Activated T-cell treated with anti-CD3 and anti-CD28 coated beads for 48 hours (primary cell): ENCODE results near the gene TNFAIP1.

Experiments used
- DNase-seq: peaks from one replicate; pipeline ENCODE4 v3.0.0-alpha.2; 2020; ENCODE audit warnings: low read depth

The TNFAIP1 gene

DNA sequence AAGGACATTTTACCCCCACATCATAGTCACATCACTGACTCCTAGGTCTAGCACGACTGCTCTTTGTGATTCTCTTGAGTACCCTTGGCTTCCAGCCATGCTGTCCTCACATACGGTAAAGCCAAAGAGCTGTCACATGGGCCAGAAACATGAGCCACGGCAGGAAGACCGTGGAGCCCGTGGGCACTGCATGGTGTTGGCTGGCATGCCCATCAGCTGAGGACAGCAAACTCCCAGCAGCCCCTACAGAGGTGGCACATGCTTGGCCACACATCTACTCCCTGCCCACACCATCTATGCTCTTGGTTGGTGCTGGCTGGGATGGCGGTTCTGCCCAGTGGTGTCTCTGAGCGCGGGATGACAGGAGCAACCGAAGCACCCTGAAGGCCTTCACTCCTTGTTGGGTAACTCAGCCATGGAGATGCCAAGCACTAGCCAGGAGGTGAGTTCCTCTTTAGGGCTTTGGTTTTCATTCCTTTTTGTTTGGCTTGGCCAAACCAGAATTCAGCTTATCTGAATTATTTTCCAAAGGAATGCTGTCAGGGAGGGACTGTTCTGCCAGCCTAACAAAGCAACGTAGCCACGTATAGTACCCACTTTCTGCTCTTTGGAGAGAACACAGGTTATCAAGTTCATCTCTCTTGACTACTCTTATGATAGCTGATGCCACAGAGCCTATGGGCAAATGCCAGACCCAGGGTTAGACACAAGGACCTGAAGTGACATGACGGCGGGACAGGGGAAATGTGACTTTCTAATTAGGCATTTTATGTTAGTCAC lies 10.0 kb downstream of the TNFAIP1 start:
- DNase-seq = no peak

DNA sequence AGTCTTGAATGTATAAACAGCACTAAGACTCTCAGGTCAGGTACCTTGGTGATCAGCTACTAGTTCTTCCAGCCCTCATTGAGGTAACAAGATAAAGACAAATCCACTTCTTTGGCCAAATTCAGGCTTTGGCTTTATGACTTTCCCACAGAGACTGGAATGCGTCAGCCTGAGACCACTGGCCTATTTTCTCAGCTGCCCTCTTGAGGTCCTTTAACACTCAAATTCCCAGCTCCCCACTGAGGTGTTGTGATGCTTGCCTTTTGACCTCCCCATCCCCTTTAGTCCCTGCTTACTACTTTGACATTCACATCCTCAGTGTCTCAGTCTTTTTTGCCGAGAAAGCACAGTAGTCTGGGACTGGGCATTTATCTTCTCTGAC lies 10.6 kb downstream of the TNFAIP1 start:
- DNase-seq = no peak

DNA sequence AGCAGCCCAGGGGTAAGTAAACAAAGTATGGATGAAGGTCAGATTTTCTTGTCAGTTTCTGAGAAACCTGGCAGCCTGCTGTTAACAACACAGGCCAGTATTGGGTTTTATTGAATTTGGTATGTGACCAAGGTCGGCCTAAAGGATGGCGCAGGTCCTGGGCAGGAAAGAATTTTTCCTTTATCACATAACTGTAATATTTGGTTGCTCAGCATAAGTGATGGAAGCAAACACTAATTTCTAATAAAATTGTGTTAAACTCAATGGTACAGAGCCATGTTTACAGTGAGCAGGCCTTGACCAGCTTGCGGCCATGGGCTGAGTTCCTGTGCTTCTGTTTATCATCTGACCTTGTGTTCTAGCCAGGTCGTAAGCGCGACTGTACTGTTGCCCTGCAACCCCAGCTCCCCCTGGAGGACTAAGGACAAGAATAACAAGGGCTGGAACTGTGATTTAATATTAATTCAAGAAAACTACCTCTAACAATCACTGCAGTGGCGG lies 11.2 kb downstream of the TNFAIP1 start:
- DNase-seq = no peak

DNA sequence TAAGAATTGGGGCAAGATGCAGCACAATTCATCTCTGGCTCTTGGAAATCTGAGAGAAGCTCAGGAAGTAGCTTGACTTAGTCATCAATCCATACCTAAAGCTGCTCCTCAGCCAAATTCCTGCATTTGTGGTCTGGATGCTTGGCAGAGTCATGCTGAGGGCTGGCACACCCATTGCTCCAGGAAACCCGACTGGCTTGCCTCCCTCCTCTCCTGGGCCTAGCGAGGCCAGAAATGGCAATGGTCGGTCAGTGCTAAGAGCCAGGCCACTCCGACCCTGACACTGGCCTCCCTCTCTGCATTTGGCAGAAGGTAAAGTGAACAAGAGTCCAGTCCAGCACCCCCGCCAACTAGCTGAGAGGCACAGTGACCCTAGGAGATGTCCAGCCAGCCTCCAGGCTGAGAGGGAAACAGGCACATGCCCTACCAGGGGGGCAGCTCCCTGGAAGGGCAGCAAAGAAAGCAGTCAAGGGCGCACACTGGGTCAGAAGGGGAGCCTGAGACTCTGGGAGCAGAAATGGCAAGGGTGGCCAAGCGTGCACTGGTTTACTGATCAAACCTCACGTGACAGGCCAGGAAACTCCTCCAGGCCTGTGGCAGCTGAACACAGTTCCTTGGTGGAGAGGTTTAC lies 11.8 kb downstream of the TNFAIP1 start:
- DNase-seq = no peak

DNA sequence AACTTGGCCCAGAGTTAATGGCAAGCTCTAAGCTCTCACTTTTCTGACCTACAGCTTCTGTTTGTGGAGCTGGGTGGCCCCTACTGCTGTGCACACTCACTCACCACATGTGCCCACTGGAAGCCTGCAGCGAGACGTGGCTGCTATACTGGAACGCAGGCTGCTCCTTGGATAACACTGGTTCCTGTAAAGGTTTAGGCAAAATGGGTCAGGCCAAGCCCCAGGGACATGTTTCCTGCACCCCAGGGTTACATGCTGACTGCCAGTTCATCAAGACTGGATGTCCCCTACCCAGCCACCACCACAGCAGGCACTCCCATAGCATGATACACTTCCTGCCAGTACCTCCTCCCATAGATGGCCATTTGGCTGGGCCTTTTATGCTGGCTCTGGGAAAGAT lies 13.4 kb downstream of the TNFAIP1 start:
- DNase-seq = no peak

DNA sequence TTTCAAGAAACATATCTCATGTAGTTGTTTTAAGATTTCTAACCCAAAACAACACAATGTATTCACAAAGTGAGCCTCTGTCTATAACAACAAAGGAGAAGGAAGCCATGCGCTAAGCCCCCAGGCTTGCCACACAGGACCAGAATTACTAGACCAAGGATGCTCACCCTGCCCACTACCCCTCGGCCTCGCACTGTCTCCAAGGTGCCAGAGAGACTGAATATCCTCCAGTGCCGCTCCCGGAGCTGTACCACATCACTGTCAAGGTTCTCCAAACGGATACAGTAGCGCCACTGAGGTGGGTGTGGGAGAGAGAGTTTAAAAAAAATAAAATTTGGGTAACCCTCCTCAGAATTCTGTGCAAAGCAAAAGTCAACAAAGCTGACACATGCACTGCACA lies 14.7 kb downstream of the TNFAIP1 start:
- DNase-seq = no peak

DNA sequence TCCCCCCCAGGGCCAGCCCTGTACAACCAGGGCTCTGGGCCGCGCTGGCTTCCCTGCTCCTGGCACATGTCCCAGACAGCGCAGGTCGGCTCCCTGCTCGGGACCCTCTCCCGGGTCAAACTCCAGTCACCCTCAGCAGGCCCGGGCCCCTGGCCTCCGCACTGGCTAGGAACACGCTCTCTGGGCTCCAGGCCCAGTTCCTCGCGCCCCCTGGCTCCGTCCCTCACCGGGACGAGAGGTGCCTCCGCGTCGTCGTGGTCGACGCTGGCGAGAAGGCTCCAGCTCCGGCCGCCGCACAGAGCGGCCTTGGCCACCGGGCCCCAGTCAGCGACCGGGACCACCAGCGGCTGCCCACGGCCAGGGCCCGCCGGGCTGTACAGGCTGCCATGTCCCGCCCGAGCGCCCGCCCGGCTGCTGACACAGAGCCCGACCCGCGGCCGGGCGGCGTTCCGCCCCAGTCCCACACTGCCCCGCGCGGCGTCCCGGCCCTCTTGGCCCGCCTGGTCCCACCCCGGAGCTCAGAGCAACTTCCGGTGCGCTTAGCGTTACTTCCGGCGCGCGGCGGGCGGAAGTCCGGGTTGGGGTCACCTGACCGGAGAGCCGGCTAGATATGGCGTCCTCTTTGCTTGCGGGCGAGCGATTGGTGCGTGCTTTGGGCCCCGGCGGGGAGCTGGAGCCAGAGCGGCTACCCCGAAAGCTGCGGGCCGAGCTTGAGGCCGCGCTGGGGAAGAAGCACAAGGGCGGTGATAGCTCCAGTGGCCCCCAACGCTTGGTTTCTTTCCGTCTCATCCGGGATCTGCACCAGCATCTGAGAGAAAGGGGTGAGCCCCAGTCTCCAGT lies 21.7 kb downstream of the TNFAIP1 start, which contains the start of gene POLDIP2:
Gene POLDIP2, minus strand, starts transcription at position 467 of the 840 bp plus-strand sequence. Its CDS starts 79 bp downstream, at position 388.
- peak; percentile 97 for DNase-seq

DNA sequence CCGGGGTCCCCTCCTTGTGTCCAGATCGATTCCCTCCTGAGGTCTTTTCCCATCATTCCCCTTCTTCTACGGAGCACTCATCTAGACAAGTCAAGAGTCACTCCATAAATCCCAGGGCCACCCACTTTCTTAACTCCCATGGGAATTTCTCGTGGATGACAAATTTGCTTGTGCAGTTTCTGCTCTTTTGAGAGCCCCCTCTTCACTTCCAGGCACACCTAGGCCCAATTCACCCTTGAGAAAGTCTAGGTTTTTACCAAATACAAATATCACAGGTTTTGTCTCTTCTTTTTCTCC lies 22.3 kb downstream of the TNFAIP1 start:
- no peak for DNase-seq

DNA sequence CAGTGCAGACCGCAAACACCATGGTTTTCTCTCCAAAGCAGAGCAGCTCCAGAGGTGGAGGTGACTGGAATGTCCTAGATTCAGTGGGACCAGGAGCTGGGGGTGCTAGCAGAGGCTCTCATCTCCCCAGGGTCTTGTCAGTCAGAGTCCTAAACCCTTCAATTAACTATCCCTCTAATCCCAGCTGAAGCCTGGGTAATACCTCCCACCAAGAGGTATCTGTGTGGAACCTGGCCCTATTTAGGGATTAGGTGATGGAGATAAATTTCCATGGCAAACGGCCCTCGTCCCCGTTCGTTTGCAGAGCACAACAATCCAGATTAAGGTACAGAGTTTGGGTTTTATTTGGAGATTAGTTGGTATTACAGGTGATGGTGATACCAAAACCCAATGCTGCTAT lies 27.6 kb downstream of the TNFAIP1 start:
- DNase-seq = no peak

DNA sequence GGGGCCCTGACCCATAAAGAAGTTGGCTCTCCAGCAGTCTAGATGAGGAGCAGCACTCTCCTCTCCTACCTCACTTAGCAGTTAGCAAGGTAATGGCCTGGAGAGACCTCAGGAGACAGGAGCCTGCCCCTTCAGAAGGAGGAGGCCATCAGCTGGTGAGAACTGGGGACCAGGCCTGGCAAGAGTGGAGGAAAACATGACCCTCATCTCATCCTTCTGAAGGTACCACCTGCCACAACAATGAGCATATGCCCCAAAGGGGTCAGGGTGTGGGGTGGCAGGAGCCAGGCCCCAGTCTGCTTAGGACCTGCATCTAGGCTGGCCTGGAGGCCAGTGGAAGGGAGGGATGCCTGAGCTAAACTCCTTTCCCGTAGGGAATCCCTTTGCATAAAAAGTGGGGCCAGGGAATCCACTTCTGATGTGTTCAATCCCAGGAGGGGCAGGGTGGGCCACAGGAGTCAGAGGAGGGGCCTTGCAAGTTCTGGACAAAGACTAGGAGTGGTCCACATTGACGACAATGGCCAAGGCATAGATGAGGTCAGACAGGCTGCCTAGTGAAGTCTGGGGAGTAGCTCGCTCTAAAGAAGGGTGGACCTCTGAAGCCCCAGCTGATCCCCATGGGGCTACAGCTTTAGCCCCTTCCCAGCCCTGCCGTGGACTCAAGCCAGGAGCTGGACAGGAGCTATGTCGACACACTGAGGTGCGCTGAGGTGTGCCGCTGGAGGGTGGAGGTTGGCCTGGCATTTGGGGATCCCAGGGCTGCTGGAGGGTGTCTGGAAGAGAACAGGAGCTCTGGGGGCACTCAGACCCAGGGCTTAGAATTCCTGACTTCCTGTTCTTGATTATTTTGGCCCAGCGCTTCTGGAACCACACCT lies 28.5 kb downstream of the TNFAIP1 start:
- DNase-seq = no peak

DNA sequence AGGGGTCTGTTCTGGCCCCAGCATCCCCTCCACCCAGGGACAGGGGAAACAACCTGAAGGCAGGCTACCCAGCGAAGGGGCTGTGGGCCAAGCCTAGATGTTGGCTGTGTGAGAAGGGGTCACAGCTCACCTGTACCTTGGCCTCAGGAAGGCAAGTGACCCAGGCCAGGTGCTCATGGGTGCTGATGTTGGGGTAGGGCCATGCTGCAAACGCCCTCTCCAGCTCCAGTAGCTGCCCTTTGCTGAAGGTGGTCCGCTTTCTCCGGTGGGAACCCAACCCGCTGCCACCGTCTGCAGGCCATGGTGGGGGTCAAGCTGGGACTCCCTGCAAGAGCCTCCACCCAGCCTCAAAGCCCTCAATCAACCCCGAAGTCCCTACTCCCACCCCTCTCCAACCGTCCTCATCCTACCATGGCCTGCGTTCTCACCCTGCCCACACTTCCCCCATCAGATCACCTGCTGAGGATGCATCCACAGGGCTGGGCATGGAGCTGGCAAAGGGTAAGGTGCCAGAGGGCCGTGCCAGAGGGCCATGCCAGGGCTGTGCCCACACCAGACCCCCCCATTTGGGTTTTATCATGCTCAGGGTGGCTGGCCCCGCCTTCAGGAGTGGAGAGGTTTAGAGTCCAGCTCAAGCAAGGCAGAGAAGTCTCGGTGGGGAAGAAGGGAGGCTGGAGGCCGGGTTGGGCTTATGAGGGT lies 29.3 kb downstream of the TNFAIP1 start, which contains the start of gene SEBOX:
Gene SEBOX, minus strand, starts transcription at position 535 of the 699 bp plus-strand sequence. Its CDS starts 48 bp downstream, at position 487.
- no peak for DNase-seq

DNA sequence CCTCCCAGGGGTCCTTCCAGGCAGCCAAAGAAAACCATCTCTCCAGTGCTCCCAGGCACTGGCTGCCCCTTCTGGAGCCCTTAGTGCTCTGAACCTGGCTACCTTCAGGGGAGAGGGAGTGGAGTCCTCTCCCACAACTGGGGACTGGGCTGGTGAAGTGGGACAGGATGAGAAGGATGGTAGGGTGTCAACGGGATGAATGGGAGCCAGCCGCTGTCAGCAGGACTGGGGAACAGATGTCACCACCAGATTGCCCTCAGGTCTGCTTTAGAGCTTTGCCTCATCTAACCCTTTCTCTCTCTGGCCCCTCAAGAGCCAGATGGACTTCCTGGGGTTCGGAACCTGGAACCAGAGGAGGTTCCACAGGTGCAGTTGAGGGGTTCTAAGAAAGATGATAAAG lies 29.9 kb downstream of the TNFAIP1 start:
- no peak for DNase-seq

DNA sequence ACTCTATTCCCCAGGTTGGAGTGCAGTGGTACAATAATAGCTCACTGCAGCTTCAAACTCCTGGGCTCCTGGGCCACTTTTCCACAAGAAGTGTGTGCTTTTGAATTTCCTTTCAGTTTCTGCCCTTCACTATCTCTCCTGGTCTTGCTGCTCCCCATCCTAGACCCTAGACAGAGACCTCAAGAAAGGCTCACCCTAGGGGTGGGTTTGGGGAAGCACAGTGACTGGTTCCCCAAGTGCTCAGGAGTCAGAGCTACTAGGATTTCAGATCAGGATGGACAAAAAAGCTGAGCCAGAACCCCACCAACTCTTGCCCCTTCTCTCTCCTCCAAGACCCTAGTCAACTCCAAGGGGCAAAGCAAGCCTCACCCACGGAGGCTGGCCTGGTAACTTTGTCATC lies 31.0 kb downstream of the TNFAIP1 start:
- DNase-seq = no peak

DNA sequence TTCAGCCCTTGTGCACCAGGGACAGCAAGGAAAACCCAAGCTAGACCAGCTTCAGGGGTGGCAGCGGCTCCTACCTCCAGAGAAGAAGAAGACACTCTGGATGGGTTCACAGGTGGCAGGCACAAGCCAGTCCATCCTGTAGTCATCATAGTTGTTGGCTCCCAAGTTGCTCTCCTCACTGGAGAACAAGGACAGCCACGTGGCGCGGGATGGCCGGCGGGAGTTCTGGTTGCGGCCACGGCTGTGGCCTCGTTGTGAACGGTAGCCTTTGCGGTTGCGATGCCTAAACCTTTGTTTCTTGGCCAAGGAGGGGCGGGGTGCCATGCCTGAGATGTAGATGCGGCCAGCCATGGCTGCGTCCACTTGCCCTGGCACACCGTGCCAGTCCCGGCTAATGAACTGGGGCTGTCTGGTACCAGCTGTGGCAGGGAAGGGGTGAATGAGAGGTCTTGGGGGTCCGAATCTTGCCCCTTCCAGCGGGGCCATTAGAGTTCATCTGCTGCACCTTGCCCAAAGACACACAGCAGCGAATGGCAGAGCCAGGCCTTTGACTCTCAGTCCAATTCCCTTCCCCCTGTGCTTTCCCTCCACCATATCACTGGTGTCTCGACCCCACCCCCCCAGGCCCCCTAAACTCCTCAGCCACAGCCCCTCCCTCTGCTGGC lies 32.2 kb downstream of the TNFAIP1 start:
- no peak for DNase-seq

DNA sequence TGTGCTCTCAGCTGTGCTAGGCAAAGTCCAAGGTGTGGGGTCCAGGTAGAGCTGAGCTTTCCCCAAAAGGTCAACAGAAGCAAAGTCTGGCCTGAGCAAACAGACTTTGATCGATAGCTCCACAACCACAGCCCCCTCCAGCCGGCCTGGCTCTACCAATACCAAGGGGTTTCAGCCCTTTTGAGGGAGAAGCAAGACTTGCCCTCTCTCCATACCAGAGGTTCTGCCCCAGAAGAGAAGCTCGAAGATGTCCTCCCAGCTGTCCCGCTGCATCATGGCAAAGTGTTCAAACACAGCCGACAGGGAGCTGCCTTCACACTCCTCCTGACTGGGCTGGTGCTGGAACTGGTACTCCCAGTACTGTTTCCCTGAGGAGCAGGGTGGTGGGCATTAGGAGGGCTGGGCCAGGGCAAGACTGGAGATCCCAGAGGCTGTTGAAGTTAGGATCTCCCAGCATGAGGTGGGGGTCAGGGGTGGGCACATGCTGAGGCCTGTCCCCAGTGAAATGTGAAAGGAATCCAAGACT lies 32.8 kb downstream of the TNFAIP1 start:
- DNase-seq = no peak

DNA sequence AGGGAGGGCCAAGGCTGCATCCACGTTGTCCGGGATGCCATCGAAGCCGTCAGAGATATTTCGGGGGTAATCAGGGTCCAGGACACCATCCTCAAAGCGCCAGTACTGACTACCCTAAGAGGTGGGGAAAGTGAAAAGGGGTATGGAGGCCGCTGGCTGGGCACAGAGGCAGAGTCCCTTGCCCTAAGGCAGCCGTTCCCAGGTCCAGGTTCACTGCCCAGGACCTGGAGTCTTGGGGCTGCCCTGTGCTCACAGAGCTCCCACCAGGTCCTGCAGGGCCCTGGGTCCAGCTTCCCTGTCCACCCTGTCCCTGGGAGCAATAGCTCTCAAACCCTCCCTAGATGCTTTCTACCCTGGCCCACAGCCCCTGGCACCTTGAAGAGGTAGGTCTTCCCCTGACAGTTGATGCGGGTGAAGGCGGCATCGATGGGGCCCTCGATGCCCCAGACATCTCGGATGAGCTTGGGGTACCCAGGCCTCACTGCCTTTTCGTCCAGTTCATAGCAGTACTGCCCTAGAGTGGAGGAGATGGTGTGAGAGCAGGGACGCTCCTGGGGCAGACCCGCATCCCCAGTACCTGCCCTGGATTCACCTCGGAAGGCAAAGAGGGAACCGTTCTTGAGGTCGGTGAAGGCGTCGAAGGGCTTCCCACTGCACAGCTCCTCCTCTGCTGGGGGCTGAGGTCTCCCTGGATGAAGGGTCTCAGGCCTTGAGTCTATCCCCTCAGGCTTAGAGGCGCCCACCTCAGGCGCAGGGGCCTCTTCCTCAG lies 33.5 kb downstream of the TNFAIP1 start:
- no peak for DNase-seq

DNA sequence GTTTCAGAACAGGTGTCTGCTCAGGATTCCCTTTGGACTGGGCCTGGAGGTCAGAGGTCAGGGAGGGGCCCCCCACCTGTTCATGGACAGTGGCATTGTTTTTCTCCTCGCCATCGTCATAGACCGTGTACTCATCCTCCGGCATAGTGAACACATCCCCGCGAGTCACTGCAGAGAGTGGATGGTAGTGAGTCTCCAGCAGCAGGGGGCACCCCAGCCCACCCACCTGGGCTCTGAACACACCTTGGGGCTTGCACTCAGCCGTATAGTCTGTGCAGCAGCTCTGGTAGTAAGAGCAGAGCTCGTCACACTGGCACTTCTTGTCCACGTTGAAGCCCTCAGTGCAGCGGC lies 34.1 kb downstream of the TNFAIP1 start:
- DNase-seq = no peak

DNA sequence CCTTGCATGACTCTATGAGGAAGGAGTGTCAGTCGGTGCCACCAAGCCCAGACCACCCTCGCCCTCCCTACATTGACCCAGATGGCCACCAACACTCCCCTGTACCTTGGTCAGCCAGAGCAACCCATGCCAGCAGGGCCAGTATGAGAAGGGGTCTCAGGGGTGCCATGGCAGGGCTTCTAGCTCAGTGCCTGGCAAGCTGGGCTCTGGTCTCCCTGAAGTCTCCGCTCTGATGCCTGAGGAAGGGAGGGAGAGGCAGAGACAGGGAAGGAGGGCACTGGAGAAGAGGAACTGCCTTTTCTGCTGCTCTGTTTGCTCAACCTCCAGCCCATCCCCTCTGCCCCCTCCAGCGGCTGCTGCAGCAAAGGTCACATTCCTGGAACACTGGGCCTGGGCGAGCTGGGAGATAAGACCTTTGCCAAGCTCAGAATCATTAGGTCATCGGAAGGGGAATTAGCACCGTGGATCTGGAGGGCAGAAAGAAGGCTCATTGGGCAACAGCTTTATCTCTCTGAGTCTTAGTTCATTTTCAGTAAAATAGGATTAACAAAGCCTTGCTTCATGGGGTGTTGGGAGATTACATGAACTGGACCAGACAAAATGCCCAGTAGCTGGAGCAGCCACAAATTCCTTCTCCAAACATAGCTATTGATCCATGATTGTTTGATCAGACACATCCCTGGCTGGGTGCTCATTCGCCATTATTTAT lies 34.6 kb downstream of the TNFAIP1 start, which contains the start of gene VTN:
Gene VTN, minus strand, starts transcription at position 273 of the 709 bp plus-strand sequence. Its CDS starts 104 bp downstream, at position 169.
- no peak for DNase-seq

DNA sequence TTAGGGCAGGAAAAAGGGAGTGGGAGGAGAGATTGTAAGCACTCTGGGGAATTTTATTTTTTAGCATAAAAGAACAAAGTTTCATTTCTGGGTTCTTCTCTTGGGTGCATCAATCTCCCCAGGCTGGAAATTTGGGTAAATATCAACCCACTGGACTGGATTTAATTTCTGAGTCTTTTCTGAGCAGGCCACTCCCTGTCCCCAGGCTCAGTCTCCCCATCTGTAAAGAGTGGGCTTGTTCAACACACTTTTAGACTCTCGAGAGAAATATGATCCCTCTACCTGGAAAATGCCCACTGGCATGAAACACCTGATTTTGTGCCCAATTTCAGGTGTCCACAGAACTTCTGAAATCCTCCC lies 35.2 kb downstream of the TNFAIP1 start:
- no peak for DNase-seq
